ENCODE results near the gene NBEAL2. TPM values are rescaled to one million over a fixed set of nuclear protein-coding genes. Genes with fewer than 3 reads are reported as not detected.
"Not testable (repeated sequence)": the region's sequence is repeated elsewhere in the genome, so short reads cannot be mapped to it uniquely, and the experiment has no call there.

The NBEAL2 gene
- polyA plus RNA-seq, 5 donors: 45.8 to 97.3 (median 67.9) TPM

GRCh38 chr3:47034868-47035489, 55.5 kb downstream of the NBEAL2 start:
- DNase-seq: no peak

GRCh38 chr3:47035645-47036044, 56.2 kb downstream of the NBEAL2 start:
- DNase-seq: no peak

GRCh38 chr3:47036145-47036544, 56.7 kb downstream of the NBEAL2 start:
- DNase-seq: no peak

- not testable (repeated sequence) for DNase-seq
Measured at GRCh38 chr3:47037302-47037701, 57.8 kb downstream of the NBEAL2 start.

GRCh38 chr3:47041114-47041513, 61.6 kb downstream of the NBEAL2 start:
- no peak for DNase-seq

- no peak for DNase-seq
Measured at GRCh38 chr3:47042231-47042791, 62.8 kb downstream of the NBEAL2 start.

- DNase-seq: no peak
Measured at GRCh38 chr3:47047069-47047468, 67.6 kb downstream of the NBEAL2 start.

GRCh38 chr3:47047673-47048072, 68.2 kb downstream of the NBEAL2 start:
- no peak for DNase-seq

GRCh38 chr3:47054412-47054811, 74.9 kb downstream of the NBEAL2 start:
- no peak for DNase-seq

GRCh38 chr3:47056705-47057104, 77.2 kb downstream of the NBEAL2 start:
- DNase-seq: no peak

- no peak for DNase-seq
Measured at GRCh38 chr3:47057212-47057671, 77.8 kb downstream of the NBEAL2 start.

Other genes starting within 250 kb of the NBEAL2 start
- 10 to 100 TPM in 3 of 5 donors, 1 to 10 TPM in 2; 7.3 to 25.7 (median 10.4) TPM for gene MYL3, start 116.2 kb upstream of the NBEAL2 start, polyA plus RNA-seq (ENCODE audit: insufficient read depth in 1 of 5, insufficient read length in 5 of 5, low replicate concordance in 1 of 5)
- gene PTH1R, start 101.9 kb upstream of the NBEAL2 start, polyA plus RNA-seq (ENCODE audit: insufficient read depth in 1 of 5, insufficient read length in 5 of 5, low replicate concordance in 1 of 5): 100 to 1,000 TPM in 1 of 5 donors, 10 to 100 TPM in 4; 63.3 to 136 (median 78.3) TPM
- 10 to 100 TPM; 42.1 to 58.1 (median 50.8) TPM for gene CCDC12, start 2.9 kb upstream of the NBEAL2 start, polyA plus RNA-seq (ENCODE audit: insufficient read depth in 1 of 5, insufficient read length in 5 of 5, low replicate concordance in 1 of 5)
- gene SETD2, start 184.4 kb downstream of the NBEAL2 start, polyA plus RNA-seq (ENCODE audit: insufficient read depth in 1 of 5, insufficient read length in 5 of 5, low replicate concordance in 1 of 5): 10 to 100 TPM; 44.0 to 64.0 (median 61.7) TPM

Data from right lung (tissue), 5 donors.